DOHH2 (cell line): ENCODE measurements around the gene SHISA3.
A peak's percentile ranks its signal among the peaks of the same experiment; 100 is the strongest.

Source experiments
- CTCF ChIP-seq: fragments of 200-600 bp; sonication (generic); IDR thresholded peaks from one replicate; pipeline ENCODE4 v1.5.1; 2014; ENCODE audit warnings: antibody characterized with exemption, mild to moderate bottlenecking, low read depth, low read length; ENCODE audit not compliant: poor library complexity, severe bottlenecking
- EZH2phosphoT487 ChIP-seq: fragments of 200-600 bp; sonication (generic); IDR thresholded peaks from 2 replicates; pipeline ENCODE4 v1.6.1; 2017; ENCODE audit warnings: borderline replicate concordance, mild to moderate bottlenecking, antibody characterized with exemption, low read length, moderate library complexity, mixed read lengths

GRCh38 chr4:42404001-42404400 is 6.7 kb downstream of the SHISA3 start:
- TF ChIP-seq CTCF (peak; percentile 9), EZH2phosphoT487 (no peak)
